ENCODE results near the gene ALG14. TPM values are rescaled to one million over a fixed set of nuclear protein-coding genes. Genes with fewer than 3 reads are reported as not detected.

Gene ALG14
- polyA plus RNA-seq, 1 donor from 2014 or later = 2.6 TPM

DNA sequence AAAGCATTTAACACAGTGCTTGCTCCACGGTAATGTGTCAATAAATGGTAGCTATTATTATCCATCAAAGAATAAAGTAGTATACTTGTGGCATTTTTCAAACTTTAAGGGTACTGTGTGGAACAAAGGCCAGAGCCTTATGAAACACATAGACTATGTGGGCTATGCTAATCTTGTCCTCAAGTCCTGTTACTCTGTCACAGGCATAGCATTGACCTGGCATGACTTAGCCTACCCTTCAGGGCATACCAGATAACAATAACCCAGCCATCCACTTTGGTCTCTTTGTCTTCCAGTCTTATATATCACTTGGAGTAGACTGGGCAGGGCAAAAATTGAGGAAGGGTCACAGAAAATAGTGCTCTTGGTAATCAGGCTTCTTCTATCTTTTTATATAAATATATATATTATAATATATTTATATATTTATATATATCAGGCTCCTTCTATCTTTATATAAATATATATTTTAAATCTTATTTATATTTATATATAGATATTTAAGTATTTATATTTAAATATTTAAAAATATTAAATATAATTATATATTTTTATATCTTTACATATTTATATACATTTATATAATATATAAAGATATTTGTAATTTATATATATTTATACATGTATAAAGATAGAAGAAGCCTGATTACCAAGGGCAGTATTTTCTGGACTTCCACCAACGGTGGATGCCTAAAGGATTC is 79.7 kb downstream of the ALG14 start:
- Histone ChIP-seq H3K79me2 (replicated peaks; ENCODE audit: insufficient read depth, low read length) (no peaks in the 10 kb centered on the region), H3K9ac (ENCODE audit: low read length) (no peak overlapping the region), H2AFZ (ENCODE audit: low read depth, low read length) (no peak overlapping the region), H3K27ac (ENCODE audit: low read length) (no peak overlapping the region), H3K4me2 (ENCODE audit: low read length) (no peak overlapping the region), H3K9me2 (ENCODE audit: insufficient read depth, low read length) (no peaks in the 10 kb centered on the region), H3K36me3 (ENCODE audit: insufficient read depth, low read length) (no peaks in the 10 kb centered on the region), H3K27me3 (ENCODE audit: insufficient read depth, low read depth, low read length) (no peaks in the 10 kb centered on the region), H4K20me1 (ENCODE audit: insufficient read depth) (no peaks in the 10 kb centered on the region), H3K4me3 (ENCODE audit: low read length) (no peak overlapping the region), H3F3A (ENCODE audit: insufficient read depth, low read length, poor library complexity, severe bottlenecking) (no peaks in the 10 kb centered on the region), H3K9me3 (ENCODE audit: low read length) (no peaks in the 10 kb centered on the region)
- TF ChIP-seq TAF1 (IDR thresholded peaks at IDR 0.05; ENCODE audit: low read depth) (no peak), MXI1 (conservative IDR thresholded peaks at IDR 0.05; ENCODE audit: poor library complexity, severe bottlenecking) (no peak), EP300 (conservative IDR thresholded peaks at IDR 0.05; ENCODE audit: poor library complexity, severe bottlenecking) (no peak), SMC3 (conservative IDR thresholded peaks at IDR 0.05; ENCODE audit: poor library complexity) (no peak), CTCF (IDR thresholded peaks at IDR 0.05; ENCODE audit: poor library complexity, severe bottlenecking) (no peak)

- no peaks in the 10 kb centered on the region for H3K9me2 ChIP-seq (ENCODE audit: insufficient read depth, low read length)
- no peak overlapping the region for H3K9ac ChIP-seq (ENCODE audit: low read length)
- H3K27me3 ChIP-seq (ENCODE audit: insufficient read depth, low read depth, low read length) = no peaks in the 10 kb centered on the region
- H3K4me2 ChIP-seq (ENCODE audit: low read length) = no peak overlapping the region
- no peaks in the 10 kb centered on the region for H4K20me1 ChIP-seq (ENCODE audit: insufficient read depth)
- TF ChIP-seq SMC3 (conservative IDR thresholded peaks at IDR 0.05; ENCODE audit: poor library complexity) (no peak), EZH2 (IDR thresholded peaks at IDR 0.05; ENCODE audit: borderline replicate concordance, insufficient read depth, low read length, poor library complexity, severe bottlenecking) (no peak), CTCF (IDR thresholded peaks at IDR 0.05; ENCODE audit: poor library complexity, severe bottlenecking) (no peak), EP300 (conservative IDR thresholded peaks at IDR 0.05; ENCODE audit: poor library complexity, severe bottlenecking) (no peak), RAD21 (conservative IDR thresholded peaks at IDR 0.05) (no peak), POLR2AphosphoS5 (IDR thresholded peaks at IDR 0.05) (no peak), TAF1 (IDR thresholded peaks at IDR 0.05; ENCODE audit: low read depth) (no peak), MXI1 (conservative IDR thresholded peaks at IDR 0.05; ENCODE audit: poor library complexity, severe bottlenecking) (no peak)
- TF ChIP-seq, protein P1, sequence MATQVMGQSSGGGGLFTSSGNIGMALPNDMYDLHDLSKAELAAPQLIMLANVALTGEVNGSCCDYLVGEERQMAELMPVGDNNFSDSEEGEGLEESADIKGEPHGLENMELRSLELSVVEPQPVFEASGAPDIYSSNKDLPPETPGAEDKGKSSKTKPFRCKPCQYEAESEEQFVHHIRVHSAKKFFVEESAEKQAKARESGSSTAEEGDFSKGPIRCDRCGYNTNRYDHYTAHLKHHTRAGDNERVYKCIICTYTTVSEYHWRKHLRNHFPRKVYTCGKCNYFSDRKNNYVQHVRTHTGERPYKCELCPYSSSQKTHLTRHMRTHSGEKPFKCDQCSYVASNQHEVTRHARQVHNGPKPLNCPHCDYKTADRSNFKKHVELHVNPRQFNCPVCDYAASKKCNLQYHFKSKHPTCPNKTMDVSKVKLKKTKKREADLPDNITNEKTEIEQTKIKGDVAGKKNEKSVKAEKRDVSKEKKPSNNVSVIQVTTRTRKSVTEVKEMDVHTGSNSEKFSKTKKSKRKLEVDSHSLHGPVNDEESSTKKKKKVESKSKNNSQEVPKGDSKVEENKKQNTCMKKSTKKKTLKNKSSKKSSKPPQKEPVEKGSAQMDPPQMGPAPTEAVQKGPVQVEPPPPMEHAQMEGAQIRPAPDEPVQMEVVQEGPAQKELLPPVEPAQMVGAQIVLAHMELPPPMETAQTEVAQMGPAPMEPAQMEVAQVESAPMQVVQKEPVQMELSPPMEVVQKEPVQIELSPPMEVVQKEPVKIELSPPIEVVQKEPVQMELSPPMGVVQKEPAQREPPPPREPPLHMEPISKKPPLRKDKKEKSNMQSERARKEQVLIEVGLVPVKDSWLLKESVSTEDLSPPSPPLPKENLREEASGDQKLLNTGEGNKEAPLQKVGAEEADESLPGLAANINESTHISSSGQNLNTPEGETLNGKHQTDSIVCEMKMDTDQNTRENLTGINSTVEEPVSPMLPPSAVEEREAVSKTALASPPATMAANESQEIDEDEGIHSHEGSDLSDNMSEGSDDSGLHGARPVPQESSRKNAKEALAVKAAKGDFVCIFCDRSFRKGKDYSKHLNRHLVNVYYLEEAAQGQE (IDR thresholded peaks at IDR 0.05; ENCODE audit: borderline replicate concordance) = no peak
- no peaks in the 10 kb centered on the region for H3K79me2 ChIP-seq (replicated peaks; ENCODE audit: insufficient read depth, low read length)
- H2AFZ ChIP-seq (ENCODE audit: low read depth, low read length) = no peak overlapping the region
- H3K9me3 ChIP-seq (ENCODE audit: low read length) = no peaks in the 10 kb centered on the region
- no peak overlapping the region for H3K27ac ChIP-seq (ENCODE audit: low read length)
- H3K4me3 ChIP-seq (ENCODE audit: low read length) = no peak overlapping the region
- no peaks in the 10 kb centered on the region for H3K36me3 ChIP-seq (ENCODE audit: insufficient read depth, low read length)
- H3F3A ChIP-seq (ENCODE audit: insufficient read depth, low read length, poor library complexity, severe bottlenecking) = no peaks in the 10 kb centered on the region
Observed at GRCh38 chr1:94992161-94992560, 80.6 kb downstream of the ALG14 start.

Data from neural cell (in vitro differentiated cells).